Measurements from ENCODE around the gene PARP15.

DNA sequence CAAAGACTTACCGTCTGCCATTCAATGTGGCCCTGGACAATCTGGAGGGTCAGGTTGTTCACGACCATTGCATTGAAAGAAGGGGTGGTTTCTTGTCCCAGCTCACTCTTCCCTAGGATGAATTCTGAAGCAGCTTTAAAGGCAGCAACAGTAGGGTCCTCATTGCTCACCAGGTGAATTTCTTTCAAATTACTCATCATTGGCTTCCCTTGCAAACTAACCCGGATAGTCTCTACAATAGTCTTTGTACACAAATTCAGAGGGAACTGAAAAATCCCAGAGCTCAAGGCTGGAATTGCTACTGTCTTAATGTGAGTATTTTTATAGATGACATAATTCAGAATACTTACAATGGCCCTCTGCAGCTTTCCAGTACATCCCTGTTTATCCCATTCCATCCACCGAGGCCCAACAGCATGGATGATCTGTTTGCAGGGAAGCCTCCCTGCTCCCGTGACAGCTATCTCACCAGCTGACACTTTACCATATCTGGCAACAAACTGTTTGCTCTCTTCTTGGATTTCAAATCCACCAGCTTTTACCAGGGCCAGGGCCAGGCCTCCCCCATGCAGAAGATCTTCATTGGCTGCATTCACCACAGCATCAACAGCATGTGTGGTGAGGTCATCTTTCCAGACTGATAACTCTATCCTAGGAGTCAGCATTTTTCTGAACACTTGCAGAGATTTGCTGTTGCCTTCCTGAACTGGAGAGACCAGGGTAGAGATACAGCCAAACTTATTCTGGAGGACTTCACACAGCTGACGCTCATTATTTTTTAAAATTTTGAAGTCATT is 22.0 kb upstream of the PARP15 start:
- TF ChIP-seq EP300 (IDR thresholded peaks at IDR 0.05) = no peak
- no peak for TF ChIP-seq CTCF (IDR thresholded peaks at IDR 0.05)
